K562 (cell line): ENCODE results near the gene TUBG2. TPM values are rescaled to one million over a fixed set of nuclear protein-coding genes. Genes with fewer than 3 reads are reported as not detected.

Experiments used
- BCOR ChIP-seq: fragments of 450-650 bp; IDR thresholded peaks from 2 replicates; pipeline ENCODE4 v1.6.1; 2016
- CBX3 ChIP-seq, 2 experiments: IDR thresholded peaks; 1 replicate in 1 of 2; 2 replicates in 1 of 2; pipeline ENCODE4 v1.6.1; 2012; ENCODE audit warnings: inconsistent platforms in 2 of 2, low read length in 2 of 2, borderline replicate concordance in 1 of 2, control low read depth in 1 of 2
- CXXC5 ChIP-seq: fragments of 250-450 bp; sonication (Bioruptor Pico); IDR thresholded peaks from 2 replicates; pipeline ENCODE4 v1.8.0; 2022; ENCODE audit warnings: inconsistent platforms, mild to moderate bottlenecking, moderate library complexity
- HCFC1 ChIP-seq: IDR thresholded peaks from 2 replicates; pipeline ENCODE4 v1.6.1; 2012; ENCODE audit warnings: low read depth, low read length, improper control_type of control experiment
- MEF2D ChIP-seq: conservative IDR thresholded peaks from 2 replicates; pipeline ENCODE4 v1.6.1; 2016; ENCODE audit warnings: low read depth, missing genetic modification characterization, missing compliant biosample characterization
- NCOA4 ChIP-seq: fragments of 450-650 bp; IDR thresholded peaks from 2 replicates; pipeline ENCODE4 v1.6.1; 2018; ENCODE audit warnings: mild to moderate bottlenecking; ENCODE audit not compliant: partially characterized antibody
- NR2C1 ChIP-seq, 2 experiments: fragments of 450-650 bp; IDR thresholded peaks; 2 replicates each; pipeline ENCODE4 v1.6.1; 2017; ENCODE audit warnings: mild to moderate bottlenecking in 2 of 2, antibody characterized with exemption in 1 of 2, inconsistent platforms in 1 of 2, missing compliant biosample characterization in 1 of 2, missing genetic modification characterization in 1 of 2
- NR4A1 ChIP-seq, 2 experiments: fragments of 250-450 bp in 1 of 2; fragments of 450-650 bp in 1 of 2; sonication (Bioruptor Pico) in 1 of 2; IDR thresholded peaks; 2 replicates each; pipeline versions ENCODE4 v1.4.0 to v1.6.1; 2016 to 2020; ENCODE audit warnings: mild to moderate bottlenecking in 2 of 2, missing compliant biosample characterization in 1 of 2, missing genetic modification characterization in 1 of 2, moderate library complexity in 1 of 2
- PTTG1 ChIP-seq: fragments of 450-650 bp; IDR thresholded peaks from 2 replicates; pipeline ENCODE4 v1.6.1; 2016; ENCODE audit warnings: low read depth, mild to moderate bottlenecking, missing genetic modification characterization, missing compliant biosample characterization
- RFX5 ChIP-seq: IDR thresholded peaks from 2 replicates; pipeline ENCODE4 v1.6.1; 2011; ENCODE audit warnings: low read depth, mild to moderate bottlenecking, improper control_type of control experiment, low read length
- SMAD3 ChIP-seq: fragments of 450-650 bp; formaldehyde crosslinking; conservative IDR thresholded peaks from 2 replicates; pipeline ENCODE4 v1.4.0; 2020; ENCODE audit warnings: mild to moderate bottlenecking
- SMAD4 ChIP-seq: fragments of 250-450 bp; sonication (Bioruptor Pico); conservative IDR thresholded peaks from 2 replicates; pipeline ENCODE4 v1.8.0; 2021; ENCODE audit warnings: inconsistent platforms, mild to moderate bottlenecking, moderate library complexity
- ZNF41 ChIP-seq: fragments of 250-450 bp; sonication (Bioruptor Pico); conservative IDR thresholded peaks from 2 replicates; pipeline ENCODE4 v1.4.0; 2020; ENCODE audit warnings: mild to moderate bottlenecking
- ZNF511 ChIP-seq: sonication (generic); formaldehyde crosslinking; IDR thresholded peaks from 2 replicates; pipeline ENCODE4 v1.8.0; 2022; ENCODE audit warnings: mild to moderate bottlenecking, missing genetic modification reagents
- ZNF668 ChIP-seq: fragments of 250-450 bp; sonication (Bioruptor Pico); IDR thresholded peaks from 2 replicates; pipeline ENCODE4 v1.8.0; 2022; ENCODE audit warnings: mild to moderate bottlenecking, inconsistent platforms
- polyA plus RNA-seq, 8 experiments: library from polyadenylated mRNA; depleted of rRNA in 4 of 8; stranded (reverse) in 5 of 8; unstranded in 3 of 8; fragments of >200 nt; fragmentation: Nextera tagmentation in 2 of 8; fragmentation: Illumina TruSeq in 1 of 8; extraction: Ambion mirVana in 2 of 8; extraction: Trizol in 1 of 8; gene quantifications; 2 replicates each; pipeline versions ENCODE4 v1.2.1 to v1.2.3, GENCODE V29; 2011 to 2014; ENCODE audit warnings: inconsistent platforms in 1 of 8, missing spikeins in 1 of 8
- total RNA-seq, 7 experiments: library from RNA; depleted of rRNA in 6 of 7; stranded (reverse); fragments of >200 nt in 6 of 7; fragmentation: Illumina TruSeq in 2 of 7; extraction: Trizol in 2 of 7; gene quantifications; 2 replicates each; pipeline versions ENCODE4 v1.2.1 to v1.2.3, GENCODE V29; 2011 to 2021; ENCODE audit warnings: low replicate concordance in 1 of 7
- TF ChIP-seq, protein P1 (sequence below): sonication (generic); formaldehyde crosslinking; IDR thresholded peaks from 2 replicates; pipeline ENCODE4 v1.8.0; 2023; ENCODE audit warnings: missing genetic modification reagents, mild to moderate bottlenecking, borderline replicate concordance
- TF ChIP-seq, protein P2 (sequence below): fragments of 450-650 bp; conservative IDR thresholded peaks from 2 replicates; pipeline ENCODE4 v1.6.1; 2016; ENCODE audit warnings: missing genetic modification characterization, low read depth, mild to moderate bottlenecking, missing compliant biosample characterization, moderate library complexity
- TF ChIP-seq, protein P3 (sequence below): fragments of 200-800 bp; sonication (Bioruptor generic); IDR thresholded peaks from 2 replicates; pipeline ENCODE4 v1.6.1; 2017; ENCODE audit warnings: missing genetic modification characterization, missing compliant biosample characterization

TUBG2 gene
- total and polyA plus RNA-seq, 9 of the 15 experiments (the other 6 are each of a cell fraction or from before 2014, with no cell fraction given), result 0.09 to 0.80 (median 0.24) TPM; not detected in 2

DNA sequence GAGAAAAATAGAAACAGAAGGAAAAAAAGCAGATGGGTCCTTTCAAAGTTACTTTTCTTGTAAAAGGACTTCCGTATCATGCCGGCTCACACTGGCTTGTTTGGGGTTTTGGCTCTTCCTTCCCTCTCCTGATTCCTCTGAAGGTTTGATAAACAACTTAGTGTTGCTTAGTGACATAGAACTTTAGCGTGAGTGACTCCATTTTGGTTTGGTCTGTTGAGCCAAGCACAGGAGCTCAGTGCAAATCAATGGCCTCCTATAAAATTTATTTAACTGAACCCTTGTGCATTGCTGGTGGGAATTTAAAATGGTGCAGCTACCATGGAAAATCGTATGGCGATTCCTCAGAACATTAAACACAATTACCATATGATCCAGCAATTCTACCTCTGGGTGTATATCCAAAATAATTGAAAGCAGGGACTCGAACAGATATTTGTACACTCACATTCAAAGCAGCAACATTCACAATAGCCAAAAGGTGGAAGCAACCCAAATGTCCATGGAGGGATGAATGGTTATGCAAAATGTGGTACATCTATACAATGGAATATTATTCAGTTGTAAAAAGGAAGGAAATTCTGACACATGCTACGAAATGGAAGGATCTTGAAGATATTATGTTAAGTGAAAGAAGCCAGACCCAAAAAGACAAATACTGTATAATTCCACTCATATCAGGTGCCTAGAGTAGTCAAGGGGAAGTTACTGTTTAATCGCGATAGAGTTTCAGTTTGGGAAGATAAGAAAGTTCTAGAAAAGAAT is 1.1 kb upstream of the TUBG2 start (continued):
- no peak for TF ChIP-seq NR4A1 (CRISPR knock-in tag; IDR thresholded peaks at IDR 0.05)
- peak; percentile 44; the same call in 1 of the 2 replicates for TF ChIP-seq NR4A1 (tag; IDR thresholded peaks at IDR 0.05)
- peak; percentile 66; the same call in 1 of the 2 replicates for TF ChIP-seq ZNF668 (CRISPR knock-in tag)
- TF ChIP-seq HCFC1, result no peak
- TF ChIP-seq, protein P1, sequence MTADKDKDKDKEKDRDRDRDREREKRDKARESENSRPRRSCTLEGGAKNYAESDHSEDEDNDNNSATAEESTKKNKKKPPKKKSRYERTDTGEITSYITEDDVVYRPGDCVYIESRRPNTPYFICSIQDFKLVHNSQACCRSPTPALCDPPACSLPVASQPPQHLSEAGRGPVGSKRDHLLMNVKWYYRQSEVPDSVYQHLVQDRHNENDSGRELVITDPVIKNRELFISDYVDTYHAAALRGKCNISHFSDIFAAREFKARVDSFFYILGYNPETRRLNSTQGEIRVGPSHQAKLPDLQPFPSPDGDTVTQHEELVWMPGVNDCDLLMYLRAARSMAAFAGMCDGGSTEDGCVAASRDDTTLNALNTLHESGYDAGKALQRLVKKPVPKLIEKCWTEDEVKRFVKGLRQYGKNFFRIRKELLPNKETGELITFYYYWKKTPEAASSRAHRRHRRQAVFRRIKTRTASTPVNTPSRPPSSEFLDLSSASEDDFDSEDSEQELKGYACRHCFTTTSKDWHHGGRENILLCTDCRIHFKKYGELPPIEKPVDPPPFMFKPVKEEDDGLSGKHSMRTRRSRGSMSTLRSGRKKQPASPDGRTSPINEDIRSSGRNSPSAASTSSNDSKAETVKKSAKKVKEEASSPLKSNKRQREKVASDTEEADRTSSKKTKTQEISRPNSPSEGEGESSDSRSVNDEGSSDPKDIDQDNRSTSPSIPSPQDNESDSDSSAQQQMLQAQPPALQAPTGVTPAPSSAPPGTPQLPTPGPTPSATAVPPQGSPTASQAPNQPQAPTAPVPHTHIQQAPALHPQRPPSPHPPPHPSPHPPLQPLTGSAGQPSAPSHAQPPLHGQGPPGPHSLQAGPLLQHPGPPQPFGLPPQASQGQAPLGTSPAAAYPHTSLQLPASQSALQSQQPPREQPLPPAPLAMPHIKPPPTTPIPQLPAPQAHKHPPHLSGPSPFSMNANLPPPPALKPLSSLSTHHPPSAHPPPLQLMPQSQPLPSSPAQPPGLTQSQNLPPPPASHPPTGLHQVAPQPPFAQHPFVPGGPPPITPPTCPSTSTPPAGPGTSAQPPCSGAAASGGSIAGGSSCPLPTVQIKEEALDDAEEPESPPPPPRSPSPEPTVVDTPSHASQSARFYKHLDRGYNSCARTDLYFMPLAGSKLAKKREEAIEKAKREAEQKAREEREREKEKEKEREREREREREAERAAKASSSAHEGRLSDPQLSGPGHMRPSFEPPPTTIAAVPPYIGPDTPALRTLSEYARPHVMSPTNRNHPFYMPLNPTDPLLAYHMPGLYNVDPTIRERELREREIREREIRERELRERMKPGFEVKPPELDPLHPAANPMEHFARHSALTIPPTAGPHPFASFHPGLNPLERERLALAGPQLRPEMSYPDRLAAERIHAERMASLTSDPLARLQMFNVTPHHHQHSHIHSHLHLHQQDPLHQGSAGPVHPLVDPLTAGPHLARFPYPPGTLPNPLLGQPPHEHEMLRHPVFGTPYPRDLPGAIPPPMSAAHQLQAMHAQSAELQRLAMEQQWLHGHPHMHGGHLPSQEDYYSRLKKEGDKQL (CRISPR knock-in tag), result no peak
- TF ChIP-seq ZNF41 (CRISPR knock-in tag), result 0 out of 2 replicates have a peak, but pooled peaks have one; percentile 27
- TF ChIP-seq RFX5, result no peak
- no peak for TF ChIP-seq NR2C1 (IDR thresholded peaks at IDR 0.05)
- peak; percentile 28; the same call in 1 of the 2 replicates for TF ChIP-seq NR2C1 (tag; IDR thresholded peaks at IDR 0.05)
- TF ChIP-seq SMAD4 (CRISPR knock-in tag), result peak; percentile 64
- 0 out of 2 replicates have a peak, but pooled peaks have one; percentile 67 for TF ChIP-seq MEF2D (tag)
- peak; percentile 75 for TF ChIP-seq PTTG1
- TF ChIP-seq, protein P2, sequence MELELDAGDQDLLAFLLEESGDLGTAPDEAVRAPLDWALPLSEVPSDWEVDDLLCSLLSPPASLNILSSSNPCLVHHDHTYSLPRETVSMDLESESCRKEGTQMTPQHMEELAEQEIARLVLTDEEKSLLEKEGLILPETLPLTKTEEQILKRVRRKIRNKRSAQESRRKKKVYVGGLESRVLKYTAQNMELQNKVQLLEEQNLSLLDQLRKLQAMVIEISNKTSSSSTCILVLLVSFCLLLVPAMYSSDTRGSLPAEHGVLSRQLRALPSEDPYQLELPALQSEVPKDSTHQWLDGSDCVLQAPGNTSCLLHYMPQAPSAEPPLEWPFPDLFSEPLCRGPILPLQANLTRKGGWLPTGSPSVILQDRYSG (tag), result peak; percentile 60; the same call in 1 of the 2 replicates
- no peak for TF ChIP-seq NCOA4
- peak in 1 of 2 experiments; percentile 38; a peak in 1 of 3 replicates for TF ChIP-seq CBX3 (IDR thresholded peaks at IDR 0.05; ENCODE audit: borderline replicate concordance in 1 of 2, low read length in 2 of 2)
- TF ChIP-seq SMAD3 (CRISPR knock-in tag), result no peak
- TF ChIP-seq BCOR, result 0 out of 2 replicates have a peak, but pooled peaks have one; percentile 36
- no peak for TF ChIP-seq ZNF511 (CRISPR knock-in tag)
- peak; percentile 54 for TF ChIP-seq CXXC5 (CRISPR knock-in tag)
- TF ChIP-seq, protein P3, sequence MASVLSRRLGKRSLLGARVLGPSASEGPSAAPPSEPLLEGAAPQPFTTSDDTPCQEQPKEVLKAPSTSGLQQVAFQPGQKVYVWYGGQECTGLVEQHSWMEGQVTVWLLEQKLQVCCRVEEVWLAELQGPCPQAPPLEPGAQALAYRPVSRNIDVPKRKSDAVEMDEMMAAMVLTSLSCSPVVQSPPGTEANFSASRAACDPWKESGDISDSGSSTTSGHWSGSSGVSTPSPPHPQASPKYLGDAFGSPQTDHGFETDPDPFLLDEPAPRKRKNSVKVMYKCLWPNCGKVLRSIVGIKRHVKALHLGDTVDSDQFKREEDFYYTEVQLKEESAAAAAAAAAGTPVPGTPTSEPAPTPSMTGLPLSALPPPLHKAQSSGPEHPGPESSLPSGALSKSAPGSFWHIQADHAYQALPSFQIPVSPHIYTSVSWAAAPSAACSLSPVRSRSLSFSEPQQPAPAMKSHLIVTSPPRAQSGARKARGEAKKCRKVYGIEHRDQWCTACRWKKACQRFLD (CRISPR knock-in tag), result 0 out of 2 replicates have a peak, but pooled peaks have one; percentile 32
